Measurements from ENCODE around the gene TBX6. TPM values are rescaled to one million over a fixed set of nuclear protein-coding genes. Genes with fewer than 3 reads are reported as not detected.
"Not testable (repeated sequence)": the region's sequence is repeated elsewhere in the genome, so short reads cannot be mapped to it uniquely, and the experiment has no call there.

The TBX6 gene
- total RNA-seq, 1 donor from 2014 or later: 0.55 TPM

GRCh38 chr16:30116291-30117207, 24.8 kb upstream of the TBX6 start:
- H3K9me3 Mint-ChIP-seq (ENCODE audit: low read depth): no peaks in the 10 kb centered on the region
- H3K4me1 Mint-ChIP-seq (ENCODE audit: low read depth): peaks cover 8% of the 10 kb centered on the region
- H3K36me3 Mint-ChIP-seq (ENCODE audit: low read depth): peaks cover 10% of the 10 kb centered on the region
- no peak overlapping the region for H3K27ac Mint-ChIP-seq (ENCODE audit: unreplicated experiment)
- TF ChIP-seq, protein P1, sequence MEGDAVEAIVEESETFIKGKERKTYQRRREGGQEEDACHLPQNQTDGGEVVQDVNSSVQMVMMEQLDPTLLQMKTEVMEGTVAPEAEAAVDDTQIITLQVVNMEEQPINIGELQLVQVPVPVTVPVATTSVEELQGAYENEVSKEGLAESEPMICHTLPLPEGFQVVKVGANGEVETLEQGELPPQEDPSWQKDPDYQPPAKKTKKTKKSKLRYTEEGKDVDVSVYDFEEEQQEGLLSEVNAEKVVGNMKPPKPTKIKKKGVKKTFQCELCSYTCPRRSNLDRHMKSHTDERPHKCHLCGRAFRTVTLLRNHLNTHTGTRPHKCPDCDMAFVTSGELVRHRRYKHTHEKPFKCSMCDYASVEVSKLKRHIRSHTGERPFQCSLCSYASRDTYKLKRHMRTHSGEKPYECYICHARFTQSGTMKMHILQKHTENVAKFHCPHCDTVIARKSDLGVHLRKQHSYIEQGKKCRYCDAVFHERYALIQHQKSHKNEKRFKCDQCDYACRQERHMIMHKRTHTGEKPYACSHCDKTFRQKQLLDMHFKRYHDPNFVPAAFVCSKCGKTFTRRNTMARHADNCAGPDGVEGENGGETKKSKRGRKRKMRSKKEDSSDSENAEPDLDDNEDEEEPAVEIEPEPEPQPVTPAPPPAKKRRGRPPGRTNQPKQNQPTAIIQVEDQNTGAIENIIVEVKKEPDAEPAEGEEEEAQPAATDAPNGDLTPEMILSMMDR (IDR thresholded peaks at IDR 0.05): no peak
- H3K4me3 Mint-ChIP-seq (ENCODE audit: unreplicated experiment): no peak overlapping the region
- H3K27me3 Mint-ChIP-seq (ENCODE audit: low read depth): no peaks in the 10 kb centered on the region
- no peak for DNase-seq (ENCODE audit: low spot score)

DNA sequence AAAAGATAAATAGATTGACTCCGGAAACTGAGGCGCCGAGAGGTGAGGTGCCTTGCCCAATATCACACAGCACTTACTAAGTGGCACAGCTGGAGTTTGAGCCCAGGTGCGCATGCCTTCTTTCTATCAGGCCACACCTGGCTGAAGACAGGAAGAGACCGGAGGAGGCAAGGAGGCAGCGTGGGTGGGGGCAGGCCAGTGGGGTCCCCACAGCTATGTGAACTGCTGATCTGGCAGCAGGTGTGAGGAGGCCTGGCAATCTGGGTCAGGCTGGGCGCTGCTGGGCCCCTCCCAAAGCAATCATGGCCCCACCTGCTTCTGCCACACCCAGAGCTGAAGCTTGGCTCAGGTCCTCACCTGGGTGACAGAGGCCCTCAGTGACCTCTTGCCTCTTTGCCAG, 23.5 kb upstream of the TBX6 start:
- Mint-ChIP-seq H3K36me3 (ENCODE audit: low read depth) (peaks cover 14% of the 10 kb centered on the region), H3K27ac (ENCODE audit: unreplicated experiment) (no peak overlapping the region), H3K9me3 (ENCODE audit: low read depth) (no peaks in the 10 kb centered on the region), H3K4me1 (ENCODE audit: low read depth) (peaks cover 9% of the 10 kb centered on the region), H3K4me3 (ENCODE audit: unreplicated experiment) (no peak overlapping the region), H3K27me3 (ENCODE audit: low read depth) (no peaks in the 10 kb centered on the region)
- DNase-seq (ENCODE audit: low spot score): no peak
- TF ChIP-seq, protein P1 (IDR thresholded peaks at IDR 0.05): no peak

DNA sequence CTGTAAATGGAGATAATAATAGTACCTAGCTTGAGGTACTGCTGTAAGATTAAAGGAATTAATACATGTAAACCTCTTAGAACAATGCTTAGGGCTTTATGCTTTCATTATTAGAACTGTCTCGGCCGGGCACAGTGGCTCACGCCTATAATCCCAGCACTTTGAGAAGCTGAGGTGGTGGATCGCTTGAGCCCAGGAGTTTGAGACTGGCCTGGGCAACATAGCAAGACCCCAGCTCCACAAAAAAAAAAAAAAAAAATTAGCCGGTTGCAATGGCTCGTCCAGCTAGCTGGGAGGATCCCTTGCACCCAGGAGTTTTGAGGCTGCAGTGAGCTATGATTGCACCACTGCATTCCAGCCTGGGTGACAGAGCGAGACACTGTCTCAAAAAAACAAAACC, 23.1 kb upstream of the TBX6 start:
- H3K27ac Mint-ChIP-seq (ENCODE audit: unreplicated experiment); DNase-seq (ENCODE audit: low spot score); H3K4me3 Mint-ChIP-seq (ENCODE audit: unreplicated experiment); H3K9me3 Mint-ChIP-seq (ENCODE audit: low read depth); H3K27me3 Mint-ChIP-seq (ENCODE audit: low read depth); H3K4me1 Mint-ChIP-seq (ENCODE audit: low read depth): not testable (repeated sequence)
- peaks cover 14% of the 10 kb centered on the region for H3K36me3 Mint-ChIP-seq (ENCODE audit: low read depth)

DNA sequence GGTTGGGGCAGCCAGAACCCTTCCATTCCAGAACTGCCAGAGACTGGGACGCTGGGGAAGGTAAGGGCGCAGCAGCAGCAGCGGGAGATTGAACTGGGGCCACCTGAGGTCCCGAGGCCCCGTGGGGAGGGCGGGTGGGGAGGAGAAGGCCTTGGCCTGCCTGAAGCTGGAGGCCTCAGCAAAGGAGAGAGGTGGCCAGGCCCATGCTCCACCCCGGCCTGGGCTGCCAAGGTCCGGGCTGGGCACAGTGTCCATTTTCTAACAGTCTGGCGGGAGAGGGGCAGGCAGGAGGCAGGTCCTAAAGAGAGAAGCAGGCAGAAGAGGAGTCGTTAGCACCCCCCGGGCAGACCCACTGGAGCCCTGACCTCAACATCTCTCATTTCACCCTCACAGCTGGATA, 22.7 kb upstream of the TBX6 start:
- Mint-ChIP-seq H3K36me3 (ENCODE audit: low read depth) (peaks cover 13% of the 10 kb centered on the region), H3K9me3 (ENCODE audit: low read depth) (no peaks in the 10 kb centered on the region), H3K27ac (ENCODE audit: unreplicated experiment) (no peak overlapping the region), H3K27me3 (ENCODE audit: low read depth) (no peaks in the 10 kb centered on the region), H3K4me3 (ENCODE audit: unreplicated experiment) (no peak overlapping the region), H3K4me1 (ENCODE audit: low read depth) (peaks cover 9% of the 10 kb centered on the region)
- TF ChIP-seq, protein P1 (IDR thresholded peaks at IDR 0.05): no peak
- no peak for DNase-seq (ENCODE audit: low spot score)

GRCh38 chr16:30113711-30114333, 22.1 kb upstream of the TBX6 start:
- Mint-ChIP-seq H3K27me3 (ENCODE audit: low read depth) (no peaks in the 10 kb centered on the region), H3K27ac (ENCODE audit: unreplicated experiment) (peak overlapping the region; percentile 73)

More at GRCh38 chr16:30113711-30114333, 22.1 kb upstream of the TBX6 start:
- no peak for DNase-seq (ENCODE audit: low spot score)
- TF ChIP-seq, protein P1 (IDR thresholded peaks at IDR 0.05): no peak
- no peak overlapping the region for H3K4me3 Mint-ChIP-seq (ENCODE audit: unreplicated experiment)
- peaks cover 9% of the 10 kb centered on the region for H3K4me1 Mint-ChIP-seq (ENCODE audit: low read depth)
- no peaks in the 10 kb centered on the region for H3K9me3 Mint-ChIP-seq (ENCODE audit: low read depth)
- peaks cover 9% of the 10 kb centered on the region for H3K36me3 Mint-ChIP-seq (ENCODE audit: low read depth)
